Colonic mucosa (tissue), 4 donors: ENCODE data around the gene IGF2R. TPM values are rescaled to one million over a fixed set of nuclear protein-coding genes. Genes with fewer than 3 reads are reported as not detected.

Experiments used
- DNase-seq: peaks from one replicate; pipeline ENCODE4 v3.0.0-alpha.2; 2020
- H3K27ac ChIP-seq: fragments of 200-600 bp; one replicate; pipeline ENCODE4 v1.8.0; 2021
- H3K27me3 ChIP-seq: fragments of 200-600 bp; one replicate; pipeline ENCODE4 v1.8.0; 2021
- H3K36me3 ChIP-seq: fragments of 200-600 bp; one replicate; pipeline ENCODE4 v1.8.0; 2021
- H3K4me1 ChIP-seq: fragments of 200-600 bp; one replicate; pipeline ENCODE4 v1.8.0; 2021; ENCODE audit warnings: mild to moderate bottlenecking
- H3K4me3 ChIP-seq: fragments of 200-600 bp; one replicate; pipeline ENCODE4 v1.8.0; 2021
- H3K9ac ChIP-seq, 2 donors: one replicate each; pipeline ENCODE4 v1.7.0; 2013; ENCODE audit warnings: control low read depth in 2 of 2, low read depth in 2 of 2, low read length in 2 of 2
- H3K9me3 ChIP-seq: fragments of 200-600 bp; one replicate; pipeline ENCODE4 v1.8.0; 2021
- CTCF ChIP-seq: fragments of 200-600 bp; IDR thresholded peaks from one replicate; pipeline ENCODE4 v1.8.0; 2022; ENCODE audit warnings: antibody characterized with exemption, mild to moderate bottlenecking
- intact Hi-C: fragments of 100-400 bp; cut with DNase I; formaldehyde crosslinking; loops from one replicate; pipeline ENCODE4 v1.14.1; 2022
- total RNA-seq, 2 donors: library from RNA; stranded (reverse); fragmentation: NEBNext Ultra II Directional in 1 of 2; extraction: Animal tissue kit (Norgen Biotek cat#: 25700) in 1 of 2; gene quantifications; one replicate each; pipeline ENCODE4 v1.2.1, GENCODE V29; 2021
- donor health status: healthy.
- donor health status: DM: no; HTN: no; CAD: no.
- donor health status: DM: no; HTN: no; CAD: no.

Gene IGF2R
- total RNA-seq, 2 donors from 2014 or later: 73.8 to 84.4 TPM

GRCh38 chr6:160068346-160068745 is 99.5 kb downstream of the IGF2R start:
- Histone ChIP-seq H3K27me3 (no peaks in the 10 kb centered on the region), H3K27ac (no peak overlapping the region), H3K4me3 (no peak overlapping the region), H3K36me3 (peaks cover 12% of the 10 kb centered on the region), H3K9me3 (no peaks in the 10 kb centered on the region), H3K9ac (no peak overlapping the region), H3K4me1 (no peaks in the 10 kb centered on the region)
- no peak for TF ChIP-seq CTCF
- no peak for DNase-seq
- intact Hi-C loops: no loop called here

- intact Hi-C loops: no loop called here
- Histone ChIP-seq H3K4me1 (no peaks in the 10 kb centered on the region), H3K9me3 (no peaks in the 10 kb centered on the region), H3K9ac (no peak overlapping the region), H3K27me3 (no peaks in the 10 kb centered on the region), H3K27ac (no peak overlapping the region), H3K4me3 (no peak overlapping the region), H3K36me3 (peaks cover 19% of the 10 kb centered on the region)
- TF ChIP-seq CTCF: no peak
- no peak for DNase-seq
Measured at GRCh38 chr6:160069050-160069454, 100.2 kb downstream of the IGF2R start.

GRCh38 chr6:160069459-160069858 is 100.6 kb downstream of the IGF2R start:
- Histone ChIP-seq H3K4me3 (no peak overlapping the region), H3K9me3 (no peaks in the 10 kb centered on the region), H3K36me3 (peaks cover 21% of the 10 kb centered on the region), H3K4me1 (no peaks in the 10 kb centered on the region), H3K27me3 (no peaks in the 10 kb centered on the region), H3K9ac (no peak overlapping the region), H3K27ac (no peak overlapping the region)
- intact Hi-C loops: no loop called here
- no peak for DNase-seq
- no peak for TF ChIP-seq CTCF

GRCh38 chr6:160070427-160070826 is 101.5 kb downstream of the IGF2R start:
- Histone ChIP-seq H3K9me3 (no peaks in the 10 kb centered on the region), H3K4me3 (no peak overlapping the region), H3K36me3 (peaks cover 21% of the 10 kb centered on the region), H3K27me3 (no peaks in the 10 kb centered on the region), H3K4me1 (no peaks in the 10 kb centered on the region), H3K27ac (no peak overlapping the region), H3K9ac (no peak overlapping the region)
- TF ChIP-seq CTCF: no peak
- DNase-seq: no peak
- intact Hi-C loops: no loop called here

- Histone ChIP-seq H3K27ac (no peak overlapping the region), H3K4me1 (no peaks in the 10 kb centered on the region), H3K36me3 (peaks cover 21% of the 10 kb centered on the region)
Measured at GRCh38 chr6:160070831-160071230, 101.9 kb downstream of the IGF2R start.

More at GRCh38 chr6:160070831-160071230, 101.9 kb downstream of the IGF2R start:
- no peak for DNase-seq
- no peak for TF ChIP-seq CTCF
- intact Hi-C loops: no loop called here
- Histone ChIP-seq H3K27me3 (no peaks in the 10 kb centered on the region), H3K4me3 (no peak overlapping the region), H3K9me3 (no peaks in the 10 kb centered on the region), H3K9ac (no peak overlapping the region)
